T-helper 2 cell treated with Interferon-gamma antibody and Interleukin-4, amounts not matched to agents 100 ng/mL and 5 ng/mL, for 36 hours (primary cell): ENCODE measurements around the gene ST3GAL3. TPM values are rescaled to one million over a fixed set of nuclear protein-coding genes. Genes with fewer than 3 reads are reported as not detected.

Experiments used
- intact Hi-C: fragments of 100-400 bp; cut with micrococcal nuclease; formaldehyde crosslinking; loops from one replicate; pipeline ENCODE4 v1.15.1; 2023
- total RNA-seq: library from RNA; stranded (reverse); gene quantifications from 2 replicates; pipeline ENCODE4 v1.2.3, GENCODE V29; 2022

Gene ST3GAL3
- total RNA-seq, 1 donor from 2014 or later, result 23.4 TPM

DNA sequence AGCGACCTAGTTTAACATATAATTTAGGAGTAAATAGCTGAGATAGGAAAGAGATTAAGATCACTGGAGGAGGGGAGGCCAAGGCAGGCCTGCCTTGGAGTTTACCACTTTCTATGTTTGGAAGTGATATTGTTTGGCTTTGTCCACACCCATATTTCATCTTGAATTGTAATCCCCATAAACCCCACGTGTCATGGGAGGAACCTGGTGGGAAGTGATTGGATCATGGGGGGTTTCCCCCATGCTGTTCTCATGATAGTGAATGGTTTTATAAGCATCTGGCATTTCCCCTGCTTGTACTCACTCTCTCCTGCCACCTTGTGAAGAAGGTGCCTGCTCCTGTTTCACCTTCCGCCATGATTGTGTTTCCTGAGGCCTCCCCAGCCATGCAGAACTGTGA, 168.0 kb downstream of the ST3GAL3 start:
- intact Hi-C loops, result no loop called here

- intact Hi-C loops, result no loop called here
Measured at GRCh38 chr1:43877101-43877500, 169.8 kb downstream of the ST3GAL3 start.

DNA sequence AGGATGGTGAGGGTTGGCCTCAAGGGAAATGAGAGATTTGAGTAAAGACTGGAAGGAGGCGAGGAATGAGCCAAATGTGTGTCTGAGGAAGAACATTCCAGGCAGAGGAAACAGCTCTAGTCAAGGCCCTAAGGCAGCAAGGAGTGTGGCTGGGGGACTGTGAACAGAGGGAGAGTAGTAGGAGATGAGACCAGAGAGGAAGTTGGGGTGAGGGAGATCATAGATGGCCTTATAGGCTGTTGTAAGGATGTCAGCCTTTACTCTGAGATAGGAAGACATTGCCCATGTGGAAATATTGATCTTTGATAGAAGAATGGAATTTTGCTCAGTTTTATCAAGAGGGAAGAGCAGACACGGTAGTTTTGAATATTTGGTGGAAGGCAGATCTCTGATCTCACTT, 171.1 kb downstream of the ST3GAL3 start:
- intact Hi-C loops, result no loop called here

GRCh38 chr1:43878854-43879253, 171.5 kb downstream of the ST3GAL3 start:
- intact Hi-C loops, result no loop called here

DNA sequence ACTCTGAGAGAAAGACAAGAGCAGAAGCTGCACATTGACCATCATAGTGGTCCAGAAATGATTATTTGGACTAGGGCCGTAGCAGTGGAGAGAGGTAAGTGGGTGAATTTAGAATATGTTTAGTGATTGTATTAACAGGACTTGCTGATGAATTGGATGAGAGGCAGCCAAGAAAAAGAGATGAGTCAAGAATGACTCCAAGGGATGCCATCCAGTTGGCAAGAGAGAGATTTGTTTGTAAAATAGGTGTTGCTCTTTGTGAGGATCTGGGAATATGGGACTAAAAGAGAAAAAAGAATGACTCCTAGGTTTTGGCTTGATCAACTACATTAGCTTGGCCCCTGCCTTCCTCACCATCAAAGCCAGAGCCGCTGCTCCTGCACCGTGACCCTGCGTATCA, 172.1 kb downstream of the ST3GAL3 start:
- intact Hi-C loops, result no loop called here

- intact Hi-C loops, result no loop called here
Measured at GRCh38 chr1:43879996-43880395, 172.7 kb downstream of the ST3GAL3 start.

GRCh38 chr1:43880604-43881003, 173.3 kb downstream of the ST3GAL3 start:
- intact Hi-C loops, result no loop called here

GRCh38 chr1:43881415-43881814, 174.1 kb downstream of the ST3GAL3 start:
- intact Hi-C loops, result no loop called here

DNA sequence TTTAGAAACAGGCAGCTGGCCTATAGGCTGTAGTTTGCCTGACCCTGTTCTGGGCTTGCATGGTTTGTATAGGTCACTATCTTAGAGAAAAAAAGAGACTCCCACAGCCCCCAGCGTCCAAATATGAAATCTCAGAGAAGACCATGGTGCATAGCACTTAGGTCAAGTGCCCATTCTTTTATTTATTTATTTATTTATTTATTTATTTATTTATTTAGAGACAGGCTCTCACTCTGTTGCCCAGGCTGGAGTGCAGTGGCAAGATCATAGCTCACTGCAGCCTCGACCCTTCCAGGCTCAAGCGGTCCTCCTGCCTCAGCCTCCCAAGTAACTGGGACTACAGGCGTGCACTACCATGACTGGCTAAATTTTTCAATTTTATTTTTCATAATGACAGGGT, 175.4 kb downstream of the ST3GAL3 start:
- intact Hi-C loops, result no loop called here

- intact Hi-C loops, result no loop called here
Measured at GRCh38 chr1:43883321-43883720, 176.0 kb downstream of the ST3GAL3 start.

- intact Hi-C loops, result no loop called here
Measured at GRCh38 chr1:43885279-43885801, 178.0 kb downstream of the ST3GAL3 start.

DNA sequence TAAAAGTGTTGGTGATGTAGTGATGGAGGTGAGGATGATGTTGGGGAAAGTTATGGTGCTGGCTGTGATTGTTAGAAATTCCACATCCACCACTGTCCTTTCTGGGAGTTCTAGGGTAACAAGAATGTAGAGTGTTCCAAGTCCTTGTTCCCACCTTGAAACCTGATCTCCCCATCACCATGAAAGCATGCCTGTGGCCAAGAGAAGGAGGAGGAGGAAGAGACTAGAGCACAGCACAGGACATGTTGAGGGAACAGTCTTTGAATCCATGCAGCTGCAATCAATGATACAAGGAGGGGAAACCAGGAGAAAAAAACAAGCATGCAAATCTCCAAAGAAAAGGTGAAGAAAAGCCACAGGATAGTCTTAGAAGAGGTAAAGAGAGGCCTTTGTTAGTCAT, 180.4 kb downstream of the ST3GAL3 start:
- intact Hi-C loops, result no loop called here

DNA sequence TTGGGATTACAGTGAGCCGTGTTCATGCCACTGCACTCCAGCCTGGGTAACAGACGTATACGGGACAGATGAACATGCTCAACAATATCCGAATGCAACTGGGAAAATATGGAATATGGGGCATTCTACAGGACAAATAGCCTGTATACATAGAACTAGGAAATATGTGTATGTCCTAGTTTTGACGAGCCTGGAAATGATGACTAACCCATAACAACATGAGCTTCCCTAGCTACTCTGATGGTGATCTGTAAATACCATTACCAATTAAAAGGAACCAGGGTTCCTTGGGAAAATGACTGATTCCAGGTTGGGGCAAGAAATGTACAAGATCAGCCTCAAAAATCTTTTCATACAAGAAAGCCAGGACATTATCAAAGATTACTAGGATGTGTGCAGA, 183.5 kb downstream of the ST3GAL3 start:
- intact Hi-C loops, result no loop called here

DNA sequence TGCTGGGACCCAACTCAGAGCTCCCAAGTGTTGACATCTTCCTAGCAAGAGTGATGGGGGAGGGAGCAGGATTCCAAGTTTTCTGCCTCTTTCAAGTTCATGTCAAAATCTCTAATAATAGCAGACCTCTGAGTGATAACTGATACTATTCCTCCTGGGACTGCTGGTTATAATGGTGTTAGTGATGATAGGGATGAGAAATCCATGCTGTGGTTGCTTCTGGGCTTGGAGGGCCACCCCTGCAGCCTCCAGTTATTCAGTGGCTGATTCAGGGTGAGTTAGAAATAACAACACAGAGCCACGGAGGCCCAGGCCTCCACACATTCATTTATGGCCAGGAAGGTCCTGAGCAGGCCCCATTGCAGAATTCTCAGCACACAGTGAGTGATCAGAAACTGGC, 185.7 kb downstream of the ST3GAL3 start:
- intact Hi-C loops, result no loop called here

- intact Hi-C loops, result no loop called here
Measured at GRCh38 chr1:43898981-43899380, 191.6 kb downstream of the ST3GAL3 start.

- intact Hi-C loops, result no loop called here
Measured at GRCh38 chr1:43900386-43900785, 193.1 kb downstream of the ST3GAL3 start.

DNA sequence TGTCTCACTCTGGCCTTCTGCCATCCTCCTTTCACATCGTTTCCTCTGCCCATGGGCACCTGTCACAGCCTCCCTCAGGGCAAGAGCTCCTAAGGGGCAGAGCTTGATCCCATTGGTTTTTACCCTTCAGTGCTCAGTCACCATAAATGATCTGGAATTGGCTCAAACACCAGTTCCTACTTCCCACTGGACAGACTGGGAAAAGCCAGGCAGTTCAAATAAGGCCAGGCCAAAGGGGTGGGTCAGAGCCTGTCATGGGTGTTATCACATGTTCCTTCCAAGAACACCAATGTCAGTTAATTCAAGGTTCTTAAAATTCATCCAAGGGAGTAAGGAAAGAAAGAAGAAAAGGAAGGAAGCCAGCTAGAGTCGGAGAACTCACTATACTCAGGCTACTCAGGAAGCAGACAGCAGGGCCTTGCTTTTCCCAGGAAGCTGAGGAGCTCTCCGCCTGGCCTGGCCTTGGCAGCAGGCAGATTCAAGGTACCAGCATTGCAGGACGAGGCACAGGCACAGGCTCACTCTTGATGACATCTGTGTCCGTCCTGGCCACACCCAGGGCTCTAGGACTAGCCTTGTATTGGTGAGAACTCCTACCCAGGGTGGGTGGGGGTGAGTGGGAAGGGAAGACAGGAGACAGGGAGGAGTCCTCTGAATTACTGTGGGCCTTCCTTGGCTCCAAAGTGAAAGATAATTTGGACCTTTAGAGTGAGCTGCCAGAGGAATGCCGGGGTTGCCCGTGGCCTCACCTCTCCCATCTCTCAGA, 194.0 kb downstream of the ST3GAL3 start:
- intact Hi-C loops, result no loop called here

DNA sequence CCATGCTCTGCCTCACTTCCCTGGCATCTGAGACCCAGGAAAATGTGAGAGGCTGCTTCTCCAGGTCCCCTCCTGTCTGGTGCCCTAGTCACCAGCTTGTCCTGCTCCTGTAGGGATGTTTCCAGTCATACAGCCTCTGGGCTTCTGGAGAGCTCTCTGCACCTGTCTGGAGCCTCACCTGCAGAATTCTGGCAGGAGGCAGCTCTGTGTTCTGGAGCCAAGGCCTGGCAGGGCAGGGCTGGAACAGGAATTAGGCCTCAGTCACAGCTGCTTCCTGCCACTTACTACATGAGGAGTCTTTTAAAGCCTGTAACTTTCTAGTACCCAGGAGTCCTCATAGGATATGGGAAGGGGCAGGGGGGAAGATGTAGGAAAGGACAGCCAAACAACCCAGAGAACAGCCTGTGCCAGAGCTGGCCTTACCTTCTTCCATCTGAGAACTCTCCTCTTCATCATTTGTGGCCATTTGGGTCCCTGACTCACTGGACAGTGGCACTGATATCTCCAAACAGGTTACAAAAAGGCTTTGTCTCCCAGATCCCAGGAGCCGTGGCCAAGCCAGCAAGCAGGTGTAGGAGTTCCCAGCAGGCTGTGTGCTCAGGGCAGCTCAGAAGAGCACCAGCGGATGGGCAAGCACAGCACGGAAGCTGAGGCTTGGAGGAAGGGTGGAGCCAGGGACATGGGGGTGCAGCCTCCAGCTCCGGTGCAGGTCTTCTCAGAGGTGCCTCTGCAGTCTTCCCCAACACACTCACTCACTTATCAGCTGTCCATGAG, 194.9 kb downstream of the ST3GAL3 start:
- intact Hi-C loops, result no loop called here

- intact Hi-C loops, result no loop called here
Measured at GRCh38 chr1:43904660-43905551, 197.6 kb downstream of the ST3GAL3 start.

- intact Hi-C loops, result no loop called here
Measured at GRCh38 chr1:43908226-43908625, 200.9 kb downstream of the ST3GAL3 start.

GRCh38 chr1:43908858-43909257, 201.5 kb downstream of the ST3GAL3 start:
- intact Hi-C loops, result no loop called here

DNA sequence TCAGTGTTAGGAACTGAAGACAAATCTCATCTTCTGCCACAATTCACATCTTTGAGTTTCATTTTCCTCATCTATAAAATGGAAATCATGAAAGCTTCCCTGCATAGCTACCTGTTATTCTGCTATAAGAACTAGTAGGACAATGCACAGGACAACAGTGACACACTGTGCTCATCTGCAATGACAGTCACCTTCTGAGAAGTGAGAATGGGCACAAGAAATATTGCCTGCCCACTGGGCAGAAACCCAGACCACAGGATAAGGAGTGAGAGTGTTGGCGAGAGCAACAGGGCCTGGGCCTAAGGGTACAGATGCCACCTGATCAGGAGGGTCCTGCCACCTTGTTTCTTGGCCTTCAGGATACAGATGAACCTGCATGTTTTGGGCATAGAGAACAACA, 203.0 kb downstream of the ST3GAL3 start:
- intact Hi-C loops, result no loop called here
